ENCODE data around the gene ADAM12. TPM values are rescaled to one million over a fixed set of nuclear protein-coding genes. Genes with fewer than 3 reads are reported as not detected.

Gene ADAM12
- total RNA-seq, 4 donors from 2014 or later = under 0.01 to 1.3 (median 1.0) TPM

DNA sequence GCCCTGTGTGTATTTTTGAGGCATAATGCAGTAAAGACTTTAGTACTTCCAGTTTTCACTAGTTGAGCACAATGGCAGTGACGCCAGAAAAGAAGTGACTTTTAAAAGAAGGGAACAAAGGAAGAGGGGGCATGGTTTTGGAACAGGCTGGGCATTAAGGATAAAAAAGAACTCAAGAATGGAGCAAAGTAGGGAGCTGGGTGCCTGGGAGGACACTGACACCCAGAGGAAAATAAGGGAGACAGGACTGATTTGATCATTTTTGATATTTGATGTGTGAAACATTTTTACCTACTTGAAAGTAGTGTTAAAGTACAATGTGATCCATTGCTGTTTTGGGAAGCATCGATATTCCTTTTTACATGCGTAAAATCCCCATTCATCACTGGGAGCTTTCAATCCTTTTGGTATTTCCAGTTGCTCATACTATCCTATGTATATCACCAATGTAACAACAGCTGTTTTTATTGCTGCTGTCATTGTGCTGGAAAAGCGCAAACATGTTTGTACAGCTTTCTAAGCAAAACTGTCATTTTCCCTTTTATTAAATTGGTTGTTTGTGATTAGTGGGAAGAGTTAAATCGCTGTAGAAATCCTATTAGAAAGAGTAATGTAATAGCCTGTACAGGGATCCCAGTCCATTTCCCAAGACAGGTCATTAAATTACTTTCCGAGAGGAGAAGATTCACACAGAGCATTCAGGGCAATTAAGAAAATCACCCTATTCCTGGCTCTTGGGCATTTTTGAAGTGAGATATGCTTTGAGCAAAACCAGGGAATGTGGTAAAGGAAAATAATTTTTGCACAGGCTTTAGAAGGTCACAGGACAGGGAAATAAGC, 85.2 kb downstream of the ADAM12 start:
- TF ChIP-seq CTCF (IDR thresholded peaks at IDR 0.05) = no peak
- TF ChIP-seq POLR2AphosphoS5 (IDR thresholded peaks at IDR 0.05) = no peak
- no peak for TF ChIP-seq EP300 (IDR thresholded peaks at IDR 0.05)
- TF ChIP-seq POLR2A (IDR thresholded peaks at IDR 0.05; ENCODE audit: low read depth) = no peak
- no peaks in the 10 kb centered on the region for H3K4me1 ChIP-seq
- peaks cover 0 to 6% (median 0%) of the 10 kb centered on the region in 4 donors for H3K9me3 ChIP-seq
- no peaks in the 10 kb centered on the region for H3K27me3 ChIP-seq
- peak; percentile 19 for DNase-seq (ENCODE audit: extremely low spot score)
- WGBS = 83% methylated on average over 6 of the region's 6 CpGs
- intact Hi-C loops (cut with DNase I) = no loop called here
- no peaks in the 10 kb centered on the region for H3K36me3 ChIP-seq
- H3K27ac ChIP-seq (replicated peaks in 1 of 4) = no peak overlapping the region
- no peak overlapping the region for H3K4me3 ChIP-seq

DNA sequence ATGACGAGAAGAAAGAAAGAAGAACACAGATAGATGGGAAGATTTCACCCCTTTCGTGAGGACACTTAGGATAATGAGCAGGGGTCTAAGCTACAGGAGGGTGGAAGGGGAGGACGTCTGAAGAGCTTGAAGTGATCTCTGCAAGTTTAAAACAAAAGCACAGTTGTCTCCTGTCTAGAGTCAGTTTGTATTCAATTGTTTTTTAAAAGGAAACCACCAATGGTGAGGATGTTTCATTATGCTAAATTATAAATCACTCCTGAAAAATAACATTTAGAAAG, 85.9 kb downstream of the ADAM12 start:
- no peak for TF ChIP-seq CTCF (IDR thresholded peaks at IDR 0.05)
- TF ChIP-seq POLR2AphosphoS5 (IDR thresholded peaks at IDR 0.05) = no peak
- TF ChIP-seq POLR2A (IDR thresholded peaks at IDR 0.05; ENCODE audit: low read depth) = no peak
- TF ChIP-seq EP300 (IDR thresholded peaks at IDR 0.05) = no peak
- 60% methylated on average over 3 of the region's 3 CpGs for WGBS
- Histone ChIP-seq H3K27ac (replicated peaks in 1 of 4) (no peak overlapping the region), H3K4me3 (no peak overlapping the region), H3K4me1 (no peaks in the 10 kb centered on the region), H3K27me3 (no peaks in the 10 kb centered on the region), H3K9me3 (peaks cover 0 to 10% (median 0%) of the 10 kb centered on the region in 4 donors), H3K36me3 (no peaks in the 10 kb centered on the region)
- intact Hi-C loops (cut with DNase I) = no loop called here
- no peak for DNase-seq (ENCODE audit: extremely low spot score)

GRCh38 chr10:126301701-126302475, 86.4 kb downstream of the ADAM12 start:
- WGBS = 75% methylated on average over 9 of the region's 9 CpGs
- intact Hi-C loops (cut with DNase I) = no loop called here
- Histone ChIP-seq H3K4me3 (no peak overlapping the region), H3K36me3 (no peaks in the 10 kb centered on the region), H3K27me3 (no peaks in the 10 kb centered on the region), H3K9me3 (peaks cover 0 to 10% (median 0%) of the 10 kb centered on the region in 4 donors), H3K27ac (replicated peaks in 1 of 4) (no peak overlapping the region), H3K4me1 (no peaks in the 10 kb centered on the region)
- DNase-seq (ENCODE audit: extremely low spot score) = peak; percentile 39
- TF ChIP-seq POLR2A (IDR thresholded peaks at IDR 0.05; ENCODE audit: low read depth) (no peak), EP300 (IDR thresholded peaks at IDR 0.05) (no peak), CTCF (IDR thresholded peaks at IDR 0.05) (no peak), POLR2AphosphoS5 (IDR thresholded peaks at IDR 0.05) (no peak)

DNA sequence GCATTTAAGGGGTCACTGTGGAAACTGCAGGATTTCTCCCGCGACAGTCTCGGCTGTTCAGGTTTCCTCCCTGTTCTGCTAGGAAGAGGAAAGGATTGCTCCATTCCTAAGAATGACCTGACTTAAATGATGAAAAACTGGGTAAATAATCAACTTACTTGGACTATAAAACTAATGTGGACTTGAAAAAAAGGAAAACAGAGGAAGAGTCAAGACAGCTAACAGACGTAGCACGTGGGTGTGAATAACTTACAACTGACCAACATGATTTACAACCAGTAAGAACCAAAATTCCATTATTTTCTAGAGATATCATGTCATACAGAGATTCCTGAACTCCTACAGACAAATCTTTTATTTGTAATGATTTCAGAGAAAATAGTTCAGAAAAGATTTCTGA, 93.8 kb downstream of the ADAM12 start:
- no peaks in the 10 kb centered on the region for H3K27me3 ChIP-seq
- no peaks in the 10 kb centered on the region for H3K4me1 ChIP-seq
- TF ChIP-seq CTCF (IDR thresholded peaks at IDR 0.05) (no peak), POLR2AphosphoS5 (IDR thresholded peaks at IDR 0.05) (no peak), POLR2A (IDR thresholded peaks at IDR 0.05; ENCODE audit: low read depth) (no peak), EP300 (IDR thresholded peaks at IDR 0.05) (no peak)
- 64% methylated on average over 5 of the region's 5 CpGs for WGBS
- no peak overlapping the region for H3K4me3 ChIP-seq
- no peak overlapping the region for H3K27ac ChIP-seq (replicated peaks in 1 of 4)
- intact Hi-C loops (cut with DNase I) = no loop called here
- H3K9me3 ChIP-seq = peaks cover 0 to 4% (median 0%) of the 10 kb centered on the region in 4 donors
- DNase-seq (ENCODE audit: extremely low spot score) = no peak
- no peaks in the 10 kb centered on the region for H3K36me3 ChIP-seq
